GM19023 (cell line): ENCODE results near the gene OR9A4.
"Not testable (repeated sequence)": the region's sequence is repeated elsewhere in the genome, so short reads cannot be mapped to it uniquely, and the experiment has no call there.

ENCODE experiments used
- ATAC-seq: cut with Tn5 transposase; IDR thresholded peaks from one replicate; pipeline ENCODE4 v1.9.1; 2021; ENCODE audit warnings: mild to moderate bottlenecking, moderate library complexity; ENCODE audit not compliant: unreplicated experiment

OR9A4 gene, protein sequence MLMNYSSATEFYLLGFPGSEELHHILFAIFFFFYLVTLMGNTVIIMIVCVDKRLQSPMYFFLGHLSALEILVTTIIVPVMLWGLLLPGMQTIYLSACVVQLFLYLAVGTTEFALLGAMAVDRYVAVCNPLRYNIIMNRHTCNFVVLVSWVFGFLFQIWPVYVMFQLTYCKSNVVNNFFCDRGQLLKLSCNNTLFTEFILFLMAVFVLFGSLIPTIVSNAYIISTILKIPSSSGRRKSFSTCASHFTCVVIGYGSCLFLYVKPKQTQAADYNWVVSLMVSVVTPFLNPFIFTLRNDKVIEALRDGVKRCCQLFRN

GRCh38 chr7:141916099-141916498 is at the start of gene OR9A4:
Gene OR9A4 (plus strand): TSS chr7:141916399. CDS start chr7:141918876, 2,477 bp downstream.
- ATAC-seq, result no peak

DNA sequence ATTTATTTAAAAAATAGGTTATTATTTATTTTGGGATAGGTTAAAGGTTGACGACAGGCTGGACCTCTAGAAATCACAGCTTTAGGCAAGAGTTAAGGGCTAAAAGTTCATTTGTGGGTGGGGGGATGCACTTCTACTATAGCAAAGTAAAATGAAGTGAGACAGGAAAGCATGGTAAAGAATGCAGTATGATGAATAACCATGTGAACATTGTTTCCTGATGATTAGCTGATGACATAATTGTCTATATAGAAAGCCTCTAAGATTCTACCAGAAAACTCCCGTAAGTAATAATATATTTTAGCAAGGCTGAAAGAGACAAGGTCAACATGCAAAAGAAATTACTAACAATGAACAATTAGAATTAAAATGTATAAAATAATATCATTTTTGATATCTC is 49.2 kb upstream of the OR9A4 start:
- no peak for ATAC-seq

DNA sequence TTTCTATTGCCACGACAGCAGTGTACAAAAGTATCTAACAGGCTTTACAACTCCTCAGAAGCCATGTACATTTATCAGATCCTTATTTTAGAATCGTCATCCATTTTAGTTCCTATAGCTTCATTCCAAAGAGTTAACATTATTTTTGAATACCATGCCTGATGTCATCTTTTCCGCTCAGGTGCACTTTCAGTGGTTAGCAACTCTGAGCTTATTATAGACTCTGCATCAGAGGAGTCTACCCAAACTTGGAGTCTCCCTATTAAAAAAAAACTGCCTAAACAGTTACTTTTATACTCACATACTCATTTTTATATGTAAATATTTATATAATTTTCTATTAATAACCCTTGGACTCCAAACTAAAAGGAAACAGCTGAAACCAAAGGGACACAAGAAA is 43.3 kb upstream of the OR9A4 start:
- ATAC-seq, result no peak

- no peak for ATAC-seq
These were observed 41.4 kb upstream of the OR9A4 start for GRCh38 chr7:141874787-141875186.

GRCh38 chr7:141875453-141875852 is 40.7 kb upstream of the OR9A4 start:
- ATAC-seq, result no peak

GRCh38 chr7:141876371-141876770 is 39.8 kb upstream of the OR9A4 start:
- ATAC-seq, result no peak

DNA sequence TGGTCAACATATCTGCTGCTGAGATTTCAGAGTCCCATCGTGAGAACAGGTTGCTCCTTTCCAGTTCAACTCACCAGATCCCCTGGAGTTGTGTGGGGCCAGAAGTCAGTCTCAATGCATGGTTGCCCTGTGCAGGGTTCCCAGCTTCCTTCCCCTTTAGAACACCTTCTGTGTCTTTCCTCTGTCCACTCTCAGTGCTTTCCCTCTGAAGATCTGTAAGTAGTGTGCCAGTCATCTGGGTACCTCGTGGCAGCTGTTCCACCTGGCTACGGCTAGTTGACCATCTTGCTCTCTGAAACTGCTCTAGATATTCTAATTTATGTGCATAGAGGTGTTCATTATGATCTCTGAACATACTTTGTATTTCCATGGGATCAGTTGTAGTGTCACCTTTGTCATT is 38.8 kb upstream of the OR9A4 start:
- ATAC-seq, result no peak

DNA sequence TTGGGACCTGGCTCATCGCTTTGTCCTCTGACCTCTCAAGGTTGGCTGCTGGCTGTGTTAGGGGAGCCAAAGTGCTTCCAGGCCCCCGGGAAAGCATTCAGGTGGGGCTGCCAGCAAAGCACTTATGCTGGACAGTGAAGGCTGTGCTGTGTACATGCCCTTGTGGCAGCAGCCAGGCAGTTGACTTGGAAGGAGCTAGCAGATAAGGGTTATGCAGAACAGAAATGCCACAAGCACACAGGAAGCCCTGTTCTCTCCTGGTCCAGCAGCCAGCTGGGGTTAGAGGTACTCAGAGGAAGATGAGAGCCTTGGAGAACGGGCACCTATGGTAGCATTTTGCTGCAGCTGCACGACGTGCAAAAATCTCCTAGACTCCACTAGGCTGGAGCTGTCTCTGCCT is 35.2 kb upstream of the OR9A4 start:
- ATAC-seq, result no peak

DNA sequence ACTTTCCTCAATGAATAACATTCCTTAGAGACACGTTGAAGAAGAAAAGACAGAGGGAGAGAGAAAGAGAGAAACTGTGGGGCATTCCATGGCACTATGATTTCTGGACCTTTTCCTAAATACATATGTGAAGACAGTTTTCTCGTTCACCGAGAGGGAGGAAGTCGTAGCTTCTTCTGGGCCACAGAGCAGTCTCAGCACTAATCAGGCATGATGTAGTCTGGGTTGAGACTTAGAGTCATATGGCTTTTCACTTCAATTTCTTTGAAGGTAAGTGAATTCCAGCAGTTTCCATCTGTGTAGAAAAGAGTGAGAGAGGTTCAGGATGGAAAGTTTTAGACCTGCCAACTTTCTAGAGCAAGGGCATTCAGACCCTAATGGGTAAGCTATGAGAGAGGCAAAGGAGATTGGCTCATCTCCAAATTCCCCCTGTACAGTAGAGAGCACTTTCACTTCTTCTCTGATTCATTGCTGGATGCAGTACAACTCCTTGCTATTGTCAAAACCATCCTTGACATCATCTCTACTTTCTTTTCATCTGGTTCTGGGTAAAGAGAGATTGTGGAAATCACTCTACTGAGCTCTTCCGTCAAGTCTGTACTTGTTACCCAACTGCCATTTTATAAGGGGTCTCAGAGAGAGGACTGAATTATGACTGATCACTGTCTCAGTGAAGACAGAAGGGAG is 31.5 kb upstream of the OR9A4 start:
- ATAC-seq, result peak; percentile 73

- no peak for ATAC-seq
These were observed 26.9 kb upstream of the OR9A4 start for GRCh38 chr7:141889321-141889720.

DNA sequence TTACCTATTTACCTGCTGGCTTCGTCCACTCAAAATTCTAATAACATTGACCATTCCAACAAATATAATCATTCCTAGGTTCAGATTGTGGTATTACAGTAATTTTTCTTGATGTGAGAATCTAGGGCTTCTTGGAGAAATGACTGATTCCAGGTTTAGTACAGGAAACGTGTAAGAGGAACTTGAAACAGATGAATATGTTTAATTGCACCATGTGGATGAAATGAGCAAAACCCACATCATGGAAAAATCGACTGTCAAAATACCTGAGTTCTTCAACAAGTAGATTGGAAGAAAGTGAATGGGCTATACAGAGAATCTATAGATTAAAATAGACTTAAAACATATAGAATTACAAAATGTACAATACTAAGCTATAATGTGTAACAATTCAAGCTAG is 24.9 kb upstream of the OR9A4 start:
- ATAC-seq, result no peak

- ATAC-seq, result not testable (repeated sequence)
These were observed 16.8 kb upstream of the OR9A4 start for GRCh38 chr7:141899366-141899765.

DNA sequence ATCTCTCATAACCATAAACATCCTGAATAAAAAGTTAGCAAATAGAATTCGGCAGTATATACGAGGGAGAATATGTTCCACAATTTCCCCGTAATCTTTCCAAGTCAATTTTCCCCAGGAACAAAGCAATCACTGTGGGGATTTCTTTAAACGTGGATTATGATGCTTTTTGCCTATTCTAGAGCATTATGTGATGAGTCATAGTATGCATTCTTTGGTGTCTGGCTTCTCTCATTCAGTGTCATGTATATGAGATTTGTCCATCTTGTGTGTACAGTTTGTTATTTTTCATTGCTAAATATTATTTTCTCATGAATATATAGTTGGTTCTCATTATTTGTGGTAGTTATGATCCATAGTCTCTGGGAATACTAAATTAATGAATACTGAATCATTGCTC is 9.9 kb upstream of the OR9A4 start:
- ATAC-seq, result no peak

- no peak for ATAC-seq
These were observed 4.8 kb upstream of the OR9A4 start for GRCh38 chr7:141911391-141911790.

DNA sequence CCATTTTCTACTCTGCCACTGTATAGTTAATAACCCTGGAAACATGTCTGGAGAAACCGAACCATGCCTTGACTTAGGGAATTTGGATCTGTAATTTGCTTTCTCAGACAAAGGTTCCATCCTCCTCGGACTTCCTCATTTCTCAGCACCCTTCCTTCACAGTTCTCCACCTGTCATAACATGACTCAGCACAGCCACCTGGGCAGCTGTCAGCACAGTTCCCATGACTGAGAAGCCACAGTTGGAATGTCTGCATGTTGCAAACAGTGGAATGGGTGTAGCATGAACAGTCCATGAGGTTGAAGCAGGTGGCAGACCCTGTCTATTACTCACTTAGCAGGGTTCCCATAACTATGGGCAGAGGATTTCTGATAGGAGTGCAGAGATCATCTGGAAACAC is 634 bp upstream of the OR9A4 start:
- ATAC-seq, result no peak

GRCh38 chr7:141920281-141920680 is 4.1 kb downstream of the OR9A4 start:
- ATAC-seq, result no peak

- no peak for ATAC-seq
These were observed 12.1 kb downstream of the OR9A4 start for GRCh38 chr7:141928146-141928844.

GRCh38 chr7:141928845-141929195 is 12.6 kb downstream of the OR9A4 start:
- ATAC-seq, result no peak

- ATAC-seq, result no peak
These were observed 14.0 kb downstream of the OR9A4 start for GRCh38 chr7:141930211-141930610.

GRCh38 chr7:141941075-141941474 is 24.9 kb downstream of the OR9A4 start:
- ATAC-seq, result no peak

DNA sequence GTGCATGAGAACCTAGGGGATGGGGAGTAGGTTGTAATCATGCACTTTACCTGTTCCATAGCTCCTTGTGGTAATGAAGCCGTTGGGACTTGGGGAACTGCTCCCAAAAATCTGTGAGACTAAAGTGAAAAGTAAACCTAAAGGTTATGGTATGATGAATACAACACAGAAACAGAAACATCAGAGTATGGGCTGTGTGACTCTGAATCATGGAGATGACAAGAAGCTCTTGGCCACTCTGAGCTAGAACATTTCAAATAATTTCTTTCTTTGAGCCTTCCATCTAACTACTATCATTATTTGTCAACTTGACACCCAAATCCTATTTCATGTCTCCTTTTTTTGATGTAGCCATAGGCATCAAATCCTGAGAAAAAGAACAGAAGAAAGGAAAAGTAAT is 27.6 kb downstream of the OR9A4 start:
- ATAC-seq, result no peak

- no peak for ATAC-seq
These were observed 28.6 kb downstream of the OR9A4 start for GRCh38 chr7:141944811-141945210.
